Measurements from ENCODE around the gene TNNI2.

Gene TNNI2

DNA sequence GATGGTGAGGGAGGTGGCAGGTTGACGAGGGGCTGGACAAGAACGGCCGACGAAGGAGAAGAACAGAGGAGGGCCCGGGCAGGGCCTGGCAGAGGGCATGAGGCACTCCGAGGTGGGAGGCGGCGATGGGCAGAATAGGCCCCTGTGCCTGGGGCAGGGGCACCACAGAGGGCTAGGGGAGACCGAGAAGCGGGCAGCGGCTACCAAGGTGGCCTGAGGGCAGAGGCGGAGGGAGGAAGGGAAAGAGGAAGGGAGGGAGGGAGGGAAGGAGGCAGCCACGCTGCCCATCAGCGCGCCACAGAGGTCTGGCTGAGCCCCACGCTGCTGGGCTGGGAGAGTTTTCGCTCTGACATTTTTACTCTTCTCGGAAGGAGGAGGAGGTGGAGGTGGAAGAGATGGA is 25.4 kb downstream of the TNNI2 start:
- Histone ChIP-seq H3K4me2 (ENCODE audit: low read length) (no peak overlapping the region), H3K9me3 (ENCODE audit: control insufficient read depth, low read length) (no peaks in the 10 kb centered on the region), H3K9ac (no peak overlapping the region), H3K27me3 (ENCODE audit: control insufficient read depth, insufficient read depth, low read length) (no peaks in the 10 kb centered on the region), H3K4me1 (no peaks in the 10 kb centered on the region), H3K36me3 (ENCODE audit: control insufficient read depth, insufficient read depth, low read length) (no peaks in the 10 kb centered on the region), H3K27ac (no peak overlapping the region), H3K79me2 (no peaks in the 10 kb centered on the region), H2AFZ (no peak overlapping the region), H3K4me3 (ENCODE audit: low read depth, low read length) (no peak overlapping the region)
- TF ChIP-seq, protein P1, sequence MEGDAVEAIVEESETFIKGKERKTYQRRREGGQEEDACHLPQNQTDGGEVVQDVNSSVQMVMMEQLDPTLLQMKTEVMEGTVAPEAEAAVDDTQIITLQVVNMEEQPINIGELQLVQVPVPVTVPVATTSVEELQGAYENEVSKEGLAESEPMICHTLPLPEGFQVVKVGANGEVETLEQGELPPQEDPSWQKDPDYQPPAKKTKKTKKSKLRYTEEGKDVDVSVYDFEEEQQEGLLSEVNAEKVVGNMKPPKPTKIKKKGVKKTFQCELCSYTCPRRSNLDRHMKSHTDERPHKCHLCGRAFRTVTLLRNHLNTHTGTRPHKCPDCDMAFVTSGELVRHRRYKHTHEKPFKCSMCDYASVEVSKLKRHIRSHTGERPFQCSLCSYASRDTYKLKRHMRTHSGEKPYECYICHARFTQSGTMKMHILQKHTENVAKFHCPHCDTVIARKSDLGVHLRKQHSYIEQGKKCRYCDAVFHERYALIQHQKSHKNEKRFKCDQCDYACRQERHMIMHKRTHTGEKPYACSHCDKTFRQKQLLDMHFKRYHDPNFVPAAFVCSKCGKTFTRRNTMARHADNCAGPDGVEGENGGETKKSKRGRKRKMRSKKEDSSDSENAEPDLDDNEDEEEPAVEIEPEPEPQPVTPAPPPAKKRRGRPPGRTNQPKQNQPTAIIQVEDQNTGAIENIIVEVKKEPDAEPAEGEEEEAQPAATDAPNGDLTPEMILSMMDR (IDR thresholded peaks at IDR 0.05): no peak

DNA sequence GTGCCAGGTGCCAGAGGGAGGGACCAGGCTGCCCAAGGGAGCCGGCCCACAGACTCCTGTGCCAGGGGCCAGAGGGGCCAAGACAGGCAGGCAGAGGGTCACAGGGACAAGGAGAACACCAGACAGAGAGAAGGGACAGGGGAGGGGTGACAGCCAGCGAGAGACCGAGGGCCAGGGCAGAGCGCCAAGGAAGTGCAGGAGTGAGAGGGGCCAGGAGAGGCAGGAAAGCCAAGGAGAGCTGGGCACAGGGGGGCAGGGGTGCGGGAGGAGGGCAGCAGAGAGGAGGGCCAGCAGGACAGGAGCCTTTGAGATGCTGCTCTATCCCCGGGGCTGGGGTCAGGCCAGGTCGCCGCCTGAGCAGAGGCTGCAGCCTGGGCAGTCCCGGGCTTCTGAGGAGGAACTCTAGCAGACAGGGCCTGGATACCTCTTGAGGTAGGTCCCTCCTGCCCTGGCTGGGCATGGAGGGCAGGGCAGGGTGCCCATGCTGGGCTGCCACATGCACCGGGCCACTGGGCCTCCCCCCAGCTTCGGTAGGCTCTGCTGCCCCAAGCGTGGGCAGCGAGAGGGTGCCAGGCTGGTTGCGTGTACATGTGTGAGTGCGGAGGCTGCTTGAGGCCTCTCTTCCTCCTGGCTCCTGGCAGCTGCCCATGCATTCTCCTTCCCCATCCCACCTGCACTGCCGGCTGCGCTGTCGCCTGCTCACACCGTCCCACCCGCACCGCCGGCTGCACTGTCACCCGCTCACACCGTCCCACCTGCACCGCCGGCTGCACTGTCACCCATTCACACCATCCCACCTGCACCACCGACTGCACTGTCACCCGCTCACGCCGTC is 26.3 kb downstream of the TNNI2 start:
- Histone ChIP-seq H3K27me3 (ENCODE audit: control insufficient read depth, insufficient read depth, low read length) (no peaks in the 10 kb centered on the region), H3K27ac (no peak overlapping the region), H3K4me2 (ENCODE audit: low read length) (no peak overlapping the region), H3K79me2 (no peaks in the 10 kb centered on the region), H3K9ac (no peak overlapping the region), H2AFZ (no peak overlapping the region), H3K9me3 (ENCODE audit: control insufficient read depth, low read length) (no peaks in the 10 kb centered on the region), H3K4me1 (no peaks in the 10 kb centered on the region), H3K36me3 (ENCODE audit: control insufficient read depth, insufficient read depth, low read length) (no peaks in the 10 kb centered on the region), H3K4me3 (ENCODE audit: low read depth, low read length) (no peak overlapping the region)
- TF ChIP-seq, protein P1 (IDR thresholded peaks at IDR 0.05): no peak

DNA sequence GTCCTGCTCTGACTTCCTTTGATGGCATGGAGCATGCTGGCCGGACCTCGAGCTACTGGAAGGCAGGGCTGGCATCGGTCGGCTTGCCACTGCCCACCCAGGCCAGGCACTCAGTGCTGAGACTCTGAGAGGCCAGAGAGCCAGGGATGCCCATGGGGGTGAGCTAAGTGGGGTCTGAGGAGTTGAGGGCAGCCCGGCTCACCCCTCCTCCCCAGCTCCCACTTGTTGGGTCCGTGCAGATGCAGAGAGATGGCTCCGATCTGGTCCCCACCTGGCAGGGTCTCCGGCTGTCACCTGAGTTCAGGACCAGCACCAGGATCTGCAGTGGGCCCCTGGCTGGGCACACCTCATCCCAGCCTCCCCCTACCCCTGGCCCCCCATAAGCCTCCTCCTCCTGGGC is 27.4 kb downstream of the TNNI2 start:
- no peak overlapping the region for H3K9ac ChIP-seq
- no peak overlapping the region for H2AFZ ChIP-seq
- H3K4me2 ChIP-seq (ENCODE audit: low read length): no peak overlapping the region
- no peak overlapping the region for H3K4me3 ChIP-seq (ENCODE audit: low read depth, low read length)
- TF ChIP-seq, protein P1 (IDR thresholded peaks at IDR 0.05): no peak
- H3K36me3 ChIP-seq (ENCODE audit: control insufficient read depth, insufficient read depth, low read length): no peaks in the 10 kb centered on the region
- H3K27me3 ChIP-seq (ENCODE audit: control insufficient read depth, insufficient read depth, low read length): no peaks in the 10 kb centered on the region
- H3K4me1 ChIP-seq: no peaks in the 10 kb centered on the region
- no peaks in the 10 kb centered on the region for H3K79me2 ChIP-seq
- H3K9me3 ChIP-seq (ENCODE audit: control insufficient read depth, low read length): no peaks in the 10 kb centered on the region
- no peak overlapping the region for H3K27ac ChIP-seq

DNA sequence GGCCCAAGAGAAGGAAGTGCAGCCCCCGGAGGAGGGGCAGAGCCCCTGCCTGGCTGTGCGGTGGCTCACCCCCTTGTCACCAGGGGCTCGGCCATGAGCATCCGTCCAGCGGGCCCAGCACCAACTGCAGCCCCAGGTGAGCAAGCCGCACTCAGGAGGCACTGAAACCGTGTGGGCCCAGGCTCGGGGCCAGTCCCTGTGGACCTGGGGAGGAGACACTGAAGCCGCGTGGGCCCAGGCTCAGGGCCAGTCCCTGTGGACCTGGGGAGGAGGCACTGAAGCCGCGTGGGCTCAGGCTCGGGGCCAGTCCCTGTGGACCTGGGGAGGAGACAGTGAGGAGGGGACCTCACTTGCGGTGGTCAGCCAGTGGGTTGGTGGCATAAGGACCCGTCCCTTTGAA is 28.0 kb downstream of the TNNI2 start:
- no peak overlapping the region for H2AFZ ChIP-seq
- H3K27me3 ChIP-seq (ENCODE audit: control insufficient read depth, insufficient read depth, low read length): no peaks in the 10 kb centered on the region
- TF ChIP-seq, protein P1 (IDR thresholded peaks at IDR 0.05): no peak
- no peaks in the 10 kb centered on the region for H3K4me1 ChIP-seq
- no peaks in the 10 kb centered on the region for H3K9me3 ChIP-seq (ENCODE audit: control insufficient read depth, low read length)
- no peak overlapping the region for H3K4me3 ChIP-seq (ENCODE audit: low read depth, low read length)
- H3K79me2 ChIP-seq: no peaks in the 10 kb centered on the region
- no peak overlapping the region for H3K9ac ChIP-seq
- H3K4me2 ChIP-seq (ENCODE audit: low read length): no peak overlapping the region
- H3K36me3 ChIP-seq (ENCODE audit: control insufficient read depth, insufficient read depth, low read length): no peaks in the 10 kb centered on the region
- no peak overlapping the region for H3K27ac ChIP-seq

DNA sequence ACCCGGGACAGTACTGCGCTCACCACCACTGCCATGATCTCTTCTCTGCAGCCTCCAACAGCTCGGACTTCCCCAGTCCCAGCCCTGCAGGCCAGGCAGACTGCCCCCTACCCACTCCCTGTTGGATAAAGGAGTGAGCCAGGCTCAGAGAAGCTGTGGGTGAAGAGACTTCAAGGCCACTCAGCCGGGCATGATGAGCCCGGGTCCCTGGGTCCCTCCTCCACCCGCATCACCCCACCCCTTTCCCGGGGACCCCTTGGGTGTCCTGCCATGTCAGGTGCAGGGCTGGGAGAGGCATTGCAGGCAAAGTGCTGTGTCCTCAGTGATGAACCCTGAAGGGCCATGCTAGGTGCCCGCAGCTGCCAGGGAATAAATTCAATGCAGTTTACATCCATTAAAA is 28.6 kb downstream of the TNNI2 start:
- no peak overlapping the region for H3K4me2 ChIP-seq (ENCODE audit: low read length)
- H2AFZ ChIP-seq: no peak overlapping the region
- H3K27me3 ChIP-seq (ENCODE audit: control insufficient read depth, insufficient read depth, low read length): no peaks in the 10 kb centered on the region
- H3K79me2 ChIP-seq: no peaks in the 10 kb centered on the region
- TF ChIP-seq, protein P1 (IDR thresholded peaks at IDR 0.05): no peak
- no peak overlapping the region for H3K9ac ChIP-seq
- no peaks in the 10 kb centered on the region for H3K4me1 ChIP-seq
- no peaks in the 10 kb centered on the region for H3K36me3 ChIP-seq (ENCODE audit: control insufficient read depth, insufficient read depth, low read length)
- H3K27ac ChIP-seq: no peak overlapping the region
- H3K9me3 ChIP-seq (ENCODE audit: control insufficient read depth, low read length): no peaks in the 10 kb centered on the region
- H3K4me3 ChIP-seq (ENCODE audit: low read depth, low read length): no peak overlapping the region
